Vagina (tissue), 2 donors: ENCODE results near the gene WDR37. TPM values are rescaled to one million over a fixed set of nuclear protein-coding genes. Genes with fewer than 3 reads are reported as not detected.
A peak's percentile ranks its signal among the peaks of the same experiment; 100 is the strongest.

Experiments
- DNase-seq, 2 donors: peaks; one replicate each; pipeline ENCODE4 v3.0.0-alpha.2; 2017; ENCODE audit errors: extremely low spot score in 2 of 2
- H3K27ac ChIP-seq: fragments of 200-600 bp; sonication (generic); one replicate; pipeline ENCODE4 v1.5.1; 2019
- H3K27me3 ChIP-seq: fragments of 200-600 bp; sonication (generic); one replicate; pipeline ENCODE4 v1.5.1; 2019
- H3K36me3 ChIP-seq, 2 donors: fragments of 200-600 bp; sonication (generic); one replicate each; pipeline ENCODE4 v1.5.1; 2017 to 2019
- H3K4me1 ChIP-seq: fragments of 200-600 bp; sonication (generic); one replicate; pipeline ENCODE4 v1.5.1; 2019
- H3K4me3 ChIP-seq, 2 donors: fragments of 200-600 bp; sonication (generic); 1 replicate in 1 of 2; 2 replicates in 1 of 2; pipeline ENCODE4 v1.5.1; 2016 to 2019
- H3K9me3 ChIP-seq: fragments of 200-600 bp; sonication (generic); one replicate; pipeline ENCODE4 v1.5.1; 2019
- CTCF ChIP-seq, 3 experiments: fragments of 450-650 bp in 2 of 3; fragments of 200-600 bp in 1 of 3; sonication (generic) in 1 of 3; IDR thresholded peaks; one replicate each; pipeline ENCODE4 v1.5.1; 2017 to 2019; ENCODE audit warnings: antibody characterized with exemption in 3 of 3, mild to moderate bottlenecking in 2 of 3, moderate library complexity in 2 of 3
- POLR2A ChIP-seq, 2 donors: fragments of 450-650 bp; IDR thresholded peaks; one replicate each; pipeline ENCODE4 v1.6.1; 2017; ENCODE audit warnings: antibody characterized with exemption in 2 of 2, mild to moderate bottlenecking in 2 of 2, moderate library complexity in 2 of 2
- POLR2AphosphoS5 ChIP-seq, 2 donors: sonication (generic); formaldehyde crosslinking; IDR thresholded peaks; one replicate each; pipeline ENCODE4 v1.9.0; 2017; ENCODE audit warnings: antibody characterized with exemption in 2 of 2, mild to moderate bottlenecking in 2 of 2, low read depth in 1 of 2; ENCODE audit not compliant: insufficient read depth in 1 of 2
- intact Hi-C: fragments of 100-400 bp; cut with DNase I; formaldehyde crosslinking; loops from one replicate; pipeline ENCODE4 v1.15.1; 2023
- total RNA-seq: library from RNA; depleted of rRNA; stranded (reverse); fragments of >200 nt; gene quantifications from one replicate; pipeline ENCODE4 v1.2.3, GENCODE V29; 2016

Gene WDR37
- total RNA-seq, 1 donor from 2014 or later, result 16.9 TPM

- intact Hi-C loops, result loop anchor here (5.0 kb wide), 1 partner anchor 62 kb away; the partner anchor contains the start of gene GTPBP4
These were observed 6.7 kb upstream of the WDR37 start for GRCh38 chr10:1049425-1049958.

GRCh38 chr10:1050145-1050544, 6.0 kb upstream of the WDR37 start:
- intact Hi-C loops, result loop anchor here (10.0 kb wide), 1 partner anchor 115 kb away; the partner anchor contains the start of gene LARP4B
- H3K4me3 ChIP-seq, result peak overlapping the region; percentile 74

More at GRCh38 chr10:1049425-1049958, 6.7 kb upstream of the WDR37 start:
- Histone ChIP-seq H3K27ac (peak overlapping the region; percentile 100), H3K27me3 (no peaks in the 10 kb centered on the region), H3K4me1 (peaks cover 51% of the 10 kb centered on the region), H3K36me3 (peaks cover 0 to 6% of the 10 kb centered on the region in 2 donors), H3K4me3 (peak overlapping the region; percentile 74), H3K9me3 (no peaks in the 10 kb centered on the region)
- no peak for DNase-seq
- no peak for TF ChIP-seq POLR2AphosphoS5 (IDR thresholded peaks at IDR 0.05; ENCODE audit: insufficient read depth in 1 of 2, low read depth in 1 of 2)
- no peak for TF ChIP-seq CTCF (IDR thresholded peaks at IDR 0.05)
- no peak for TF ChIP-seq POLR2A (IDR thresholded peaks at IDR 0.05)

GRCh38 chr10:1050554-1050953, 5.6 kb upstream of the WDR37 start:
- intact Hi-C loops, result loop anchor here (10.0 kb wide), 1 partner anchor 116 kb away; the partner anchor contains the start of gene LARP4B
- Histone ChIP-seq H3K4me3 (peak overlapping the region in 1 of 2 donors; percentile 74), H3K27ac (peak overlapping the region; percentile 100)

More at GRCh38 chr10:1050145-1050544, 6.0 kb upstream of the WDR37 start:
- Histone ChIP-seq H3K36me3 (peaks cover 0 to 6% of the 10 kb centered on the region in 2 donors), H3K9me3 (no peaks in the 10 kb centered on the region), H3K27ac (peak overlapping the region; percentile 100), H3K4me1 (peaks cover 51% of the 10 kb centered on the region), H3K27me3 (no peaks in the 10 kb centered on the region)
- no peak for TF ChIP-seq CTCF (IDR thresholded peaks at IDR 0.05)
- TF ChIP-seq POLR2AphosphoS5 (IDR thresholded peaks at IDR 0.05; ENCODE audit: insufficient read depth in 1 of 2, low read depth in 1 of 2), result no peak
- no peak for TF ChIP-seq POLR2A (IDR thresholded peaks at IDR 0.05)
- DNase-seq, result no peak

GRCh38 chr10:1054684-1055083, 1.5 kb upstream of the WDR37 start:
- intact Hi-C loops, result loop anchor here (10.0 kb wide), 1 partner anchor 120 kb away; the partner anchor contains the start of gene LARP4B
- TF ChIP-seq POLR2AphosphoS5 (IDR thresholded peaks at IDR 0.05; ENCODE audit: insufficient read depth in 1 of 2, low read depth in 1 of 2) (no peak), POLR2A (IDR thresholded peaks at IDR 0.05) (no peak), CTCF (IDR thresholded peaks at IDR 0.05) (no peak)
- no peaks in the 10 kb centered on the region for H3K9me3 ChIP-seq
- H3K36me3 ChIP-seq, result peaks cover 0 to 6% of the 10 kb centered on the region in 2 donors
- DNase-seq, result no peak
- peaks cover 60% of the 10 kb centered on the region for H3K4me1 ChIP-seq
- H3K4me3 ChIP-seq, result peak overlapping the region in 1 of 2 donors; percentile 68
- H3K27ac ChIP-seq, result peak overlapping the region; percentile 8
- H3K27me3 ChIP-seq, result no peaks in the 10 kb centered on the region

More at GRCh38 chr10:1050554-1050953, 5.6 kb upstream of the WDR37 start:
- no peaks in the 10 kb centered on the region for H3K9me3 ChIP-seq
- no peaks in the 10 kb centered on the region for H3K27me3 ChIP-seq
- no peak for TF ChIP-seq CTCF (IDR thresholded peaks at IDR 0.05)
- no peak for TF ChIP-seq POLR2A (IDR thresholded peaks at IDR 0.05)
- no peak for TF ChIP-seq POLR2AphosphoS5 (IDR thresholded peaks at IDR 0.05; ENCODE audit: insufficient read depth in 1 of 2, low read depth in 1 of 2)
- no peak for DNase-seq
- H3K36me3 ChIP-seq, result peaks cover 0 to 6% of the 10 kb centered on the region in 2 donors
- H3K4me1 ChIP-seq, result peaks cover 51% of the 10 kb centered on the region
